Effector memory CD4-positive, alpha-beta T cell (primary cell): Measurements from ENCODE around the gene NTPCR.

Source experiments
- DNase-seq, 3 donors: peaks; one replicate each; pipeline ENCODE4 v3.0.0-alpha.2; 2020
- H3K27ac ChIP-seq: 2 replicates; pipeline ENCODE4 v1.7.0; 2013; ENCODE audit warnings: mild to moderate bottlenecking, low read length, moderate library complexity; ENCODE audit not compliant: insufficient read depth, poor library complexity, severe bottlenecking
- H3K27me3 ChIP-seq: replicated peaks from 2 replicates; pipeline ENCODE4 v1.7.0; 2013; ENCODE audit warnings: mild to moderate bottlenecking, low read length; ENCODE audit not compliant: insufficient read depth, control insufficient read depth, poor library complexity, severe bottlenecking
- H3K36me3 ChIP-seq: 2 replicates; pipeline ENCODE4 v1.7.0; 2013; ENCODE audit warnings: mild to moderate bottlenecking, low read length, moderate library complexity; ENCODE audit not compliant: control insufficient read depth, insufficient read depth
- H3K4me1 ChIP-seq: 2 replicates; pipeline ENCODE4 v1.7.0; 2013; ENCODE audit warnings: low read length, mild to moderate bottlenecking; ENCODE audit not compliant: control insufficient read depth, insufficient read depth, poor library complexity, severe bottlenecking
- H3K4me3 ChIP-seq: 2 replicates; pipeline ENCODE4 v1.7.0; 2013; ENCODE audit warnings: low read length, low read depth, mild to moderate bottlenecking; ENCODE audit not compliant: insufficient read depth, poor library complexity, severe bottlenecking
- H3K9me3 ChIP-seq: 2 replicates; pipeline ENCODE4 v1.7.0; 2013; ENCODE audit warnings: mild to moderate bottlenecking, low read length, moderate library complexity; ENCODE audit not compliant: control insufficient read depth
- total RNA-seq, 3 donors: gene quantifications; one replicate each; lab custom pipeline; 2026; lab: John Stamatoyannopoulos, UW

Gene NTPCR
- 8.6 to 13.6 (median 11.9) reads per million in 3 donors for total RNA-seq

GRCh38 chr1:232950197-232951176 is at the start of gene NTPCR:
TSS of gene NTPCR (plus strand) at chr1:232950611. CDS start at chr1:232950711, 100 bp downstream.
- Histone ChIP-seq H3K36me3 (no peaks in the 10 kb centered on the region), H3K9me3 (no peaks in the 10 kb centered on the region), H3K4me1 (peaks cover 4% of the 10 kb centered on the region), H3K4me3 (peak within 1 kb of the TSS; percentile 66), H3K27ac (peak within 1 kb of the TSS; percentile 61), H3K27me3 (no peaks in the 10 kb centered on the region)
- DNase-seq = peak; percentile 83 to 91 (median 90)

GRCh38 chr1:232900818-232901217 is 49.6 kb upstream of the NTPCR start:
- no peaks in the 10 kb centered on the region for H3K27me3 ChIP-seq
- no peaks in the 10 kb centered on the region for H3K9me3 ChIP-seq
- no peak overlapping the region for H3K4me3 ChIP-seq
- no peak overlapping the region for H3K27ac ChIP-seq
- H3K36me3 ChIP-seq = no peaks in the 10 kb centered on the region
- no peaks in the 10 kb centered on the region for H3K4me1 ChIP-seq
- DNase-seq = no peak

- no peak overlapping the region for H3K4me3 ChIP-seq
- no peaks in the 10 kb centered on the region for H3K27me3 ChIP-seq
- no peak overlapping the region for H3K27ac ChIP-seq
- no peaks in the 10 kb centered on the region for H3K36me3 ChIP-seq
- H3K4me1 ChIP-seq = no peaks in the 10 kb centered on the region
- no peaks in the 10 kb centered on the region for H3K9me3 ChIP-seq
- DNase-seq = no peak
Measured at GRCh38 chr1:232901255-232901654, 49.2 kb upstream of the NTPCR start.

- Histone ChIP-seq H3K4me3 (no peak overlapping the region), H3K27me3 (no peaks in the 10 kb centered on the region)
- no peak for DNase-seq
Measured at GRCh38 chr1:232902774-232903350, 47.5 kb upstream of the NTPCR start.

GRCh38 chr1:232904131-232904530 is 46.3 kb upstream of the NTPCR start:
- no peaks in the 10 kb centered on the region for H3K27me3 ChIP-seq
- H3K27ac ChIP-seq = no peak overlapping the region
- no peaks in the 10 kb centered on the region for H3K9me3 ChIP-seq
- no peaks in the 10 kb centered on the region for H3K36me3 ChIP-seq
- H3K4me1 ChIP-seq = no peaks in the 10 kb centered on the region
- no peak for DNase-seq
- no peak overlapping the region for H3K4me3 ChIP-seq

More at GRCh38 chr1:232902774-232903350, 47.5 kb upstream of the NTPCR start:
- no peaks in the 10 kb centered on the region for H3K36me3 ChIP-seq
- no peaks in the 10 kb centered on the region for H3K4me1 ChIP-seq
- H3K9me3 ChIP-seq = no peaks in the 10 kb centered on the region
- H3K27ac ChIP-seq = no peak overlapping the region

GRCh38 chr1:232904566-232904965 is 45.8 kb upstream of the NTPCR start:
- Histone ChIP-seq H3K27ac (no peak overlapping the region), H3K4me3 (no peak overlapping the region), H3K9me3 (no peaks in the 10 kb centered on the region), H3K4me1 (peaks cover 2% of the 10 kb centered on the region), H3K36me3 (no peaks in the 10 kb centered on the region), H3K27me3 (no peaks in the 10 kb centered on the region)
- no peak for DNase-seq

GRCh38 chr1:232905331-232906034 is 44.9 kb upstream of the NTPCR start:
- H3K4me1 ChIP-seq = peaks cover 3% of the 10 kb centered on the region
- H3K4me3 ChIP-seq = no peak overlapping the region
- no peaks in the 10 kb centered on the region for H3K36me3 ChIP-seq
- H3K27ac ChIP-seq = no peak overlapping the region
- DNase-seq = no peak
- H3K27me3 ChIP-seq = no peaks in the 10 kb centered on the region
- H3K9me3 ChIP-seq = no peaks in the 10 kb centered on the region

- no peak for DNase-seq
- Histone ChIP-seq H3K9me3 (no peaks in the 10 kb centered on the region), H3K4me3 (no peak overlapping the region), H3K4me1 (peaks cover 3% of the 10 kb centered on the region), H3K27me3 (no peaks in the 10 kb centered on the region), H3K27ac (no peak overlapping the region), H3K36me3 (no peaks in the 10 kb centered on the region)
Measured at GRCh38 chr1:232906441-232906840, 44.0 kb upstream of the NTPCR start.

- H3K9me3 ChIP-seq = no peaks in the 10 kb centered on the region
- H3K27ac ChIP-seq = no peak overlapping the region
- H3K27me3 ChIP-seq = no peaks in the 10 kb centered on the region
- DNase-seq = no peak
- H3K4me3 ChIP-seq = no peak overlapping the region
- no peaks in the 10 kb centered on the region for H3K36me3 ChIP-seq
- H3K4me1 ChIP-seq = peaks cover 3% of the 10 kb centered on the region
Measured at GRCh38 chr1:232908831-232909230, 41.6 kb upstream of the NTPCR start.
